ENCODE data around the gene DIP2B.

DIP2B gene

GRCh38 chr12:50545786-50546185 is 41.0 kb downstream of the DIP2B start:
- H3K9ac ChIP-seq (ENCODE audit: low read length): no peak overlapping the region
- TF ChIP-seq CTCF (IDR thresholded peaks at IDR 0.05; ENCODE audit: insufficient read depth, low read length, poor library complexity, severe bottlenecking) (no peak), EZH2phosphoT487 (conservative IDR thresholded peaks at IDR 0.05; ENCODE audit: low read length) (no peak)
- H3K27ac ChIP-seq (ENCODE audit: low read depth, low read length): no peak overlapping the region
- H3K9me3 ChIP-seq (ENCODE audit: insufficient read depth, low read length): no peaks in the 10 kb centered on the region
- no peaks in the 10 kb centered on the region for H3K27me3 ChIP-seq (ENCODE audit: low read length)
- H2AFZ ChIP-seq (ENCODE audit: low read depth, low read length, severe bottlenecking): no peak overlapping the region
- H3K9me2 ChIP-seq (replicated peaks; ENCODE audit: insufficient read depth, low read length): no peaks in the 10 kb centered on the region
- H3K79me2 ChIP-seq (ENCODE audit: insufficient read depth, low read length): 0 out of 2 replicates have a peak, but pooled peaks cover 5% of the 10 kb centered on the region
- 0 out of 2 replicates have a peak, but pooled peaks cover 5% of the 10 kb centered on the region for H4K20me1 ChIP-seq (ENCODE audit: low read depth, low read length)
- H3K4me2 ChIP-seq (ENCODE audit: low read depth, low read length, poor library complexity, severe bottlenecking): no peak overlapping the region
- no peaks in the 10 kb centered on the region for H3K36me3 ChIP-seq (ENCODE audit: low read length)
- no peak overlapping the region for H3K4me3 ChIP-seq (ENCODE audit: insufficient read depth, low read length, poor library complexity, severe bottlenecking)
- no peaks in the 10 kb centered on the region for H3F3A ChIP-seq (ENCODE audit: insufficient read depth)

- Histone ChIP-seq H4K20me1 (ENCODE audit: low read depth, low read length) (0 out of 2 replicates have a peak, but pooled peaks cover 5% of the 10 kb centered on the region), H2AFZ (ENCODE audit: low read depth, low read length, severe bottlenecking) (no peak overlapping the region), H3K79me2 (ENCODE audit: insufficient read depth, low read length) (0 out of 2 replicates have a peak, but pooled peaks cover 5% of the 10 kb centered on the region), H3K9me3 (ENCODE audit: insufficient read depth, low read length) (no peaks in the 10 kb centered on the region), H3K9me2 (replicated peaks; ENCODE audit: insufficient read depth, low read length) (no peaks in the 10 kb centered on the region), H3F3A (ENCODE audit: insufficient read depth) (no peaks in the 10 kb centered on the region), H3K27ac (ENCODE audit: low read depth, low read length) (no peak overlapping the region), H3K36me3 (ENCODE audit: low read length) (no peaks in the 10 kb centered on the region), H3K4me3 (ENCODE audit: insufficient read depth, low read length, poor library complexity, severe bottlenecking) (no peak overlapping the region), H3K27me3 (ENCODE audit: low read length) (no peaks in the 10 kb centered on the region), H3K4me2 (ENCODE audit: low read depth, low read length, poor library complexity, severe bottlenecking) (no peak overlapping the region), H3K9ac (ENCODE audit: low read length) (no peak overlapping the region)
- no peak for TF ChIP-seq EZH2phosphoT487 (conservative IDR thresholded peaks at IDR 0.05; ENCODE audit: low read length)
- TF ChIP-seq CTCF (IDR thresholded peaks at IDR 0.05; ENCODE audit: insufficient read depth, low read length, poor library complexity, severe bottlenecking): no peak
Measured at GRCh38 chr12:50546441-50547318, 41.9 kb downstream of the DIP2B start.

- no peaks in the 10 kb centered on the region for H3F3A ChIP-seq (ENCODE audit: insufficient read depth)
- H3K9me2 ChIP-seq (replicated peaks; ENCODE audit: insufficient read depth, low read length): no peaks in the 10 kb centered on the region
- 0 out of 2 replicates have a peak, but pooled peaks cover 5% of the 10 kb centered on the region for H4K20me1 ChIP-seq (ENCODE audit: low read depth, low read length)
- H3K4me3 ChIP-seq (ENCODE audit: insufficient read depth, low read length, poor library complexity, severe bottlenecking): no peak overlapping the region
- H3K27ac ChIP-seq (ENCODE audit: low read depth, low read length): no peak overlapping the region
- no peaks in the 10 kb centered on the region for H3K36me3 ChIP-seq (ENCODE audit: low read length)
- H3K9ac ChIP-seq (ENCODE audit: low read length): no peak overlapping the region
- no peaks in the 10 kb centered on the region for H3K27me3 ChIP-seq (ENCODE audit: low read length)
- H3K4me2 ChIP-seq (ENCODE audit: low read depth, low read length, poor library complexity, severe bottlenecking): no peak overlapping the region
- no peaks in the 10 kb centered on the region for H3K9me3 ChIP-seq (ENCODE audit: insufficient read depth, low read length)
- no peak for TF ChIP-seq EZH2phosphoT487 (conservative IDR thresholded peaks at IDR 0.05; ENCODE audit: low read length)
- no peak for TF ChIP-seq CTCF (IDR thresholded peaks at IDR 0.05; ENCODE audit: insufficient read depth, low read length, poor library complexity, severe bottlenecking)
- 0 out of 2 replicates have a peak, but pooled peaks cover 5% of the 10 kb centered on the region for H3K79me2 ChIP-seq (ENCODE audit: insufficient read depth, low read length)
- H2AFZ ChIP-seq (ENCODE audit: low read depth, low read length, severe bottlenecking): no peak overlapping the region
Measured at GRCh38 chr12:50547742-50548141, 43.0 kb downstream of the DIP2B start.

All from SU-DHL-6 (cell line).